Ovary (tissue), 3 donors: ENCODE data around the gene LAX1.

Experiments used
- CTCF ChIP-seq, 3 donors: fragments of 450-650 bp in 2 of 3; fragments of 200-600 bp in 1 of 3; IDR thresholded peaks; one replicate each; pipeline versions ENCODE4 v1.5.1 to v1.8.0; 2016 to 2022; ENCODE audit warnings: antibody characterized with exemption in 3 of 3, mild to moderate bottlenecking in 1 of 3
- POLR2A ChIP-seq: fragments of 450-650 bp; IDR thresholded peaks from one replicate; pipeline ENCODE4 v1.6.1; 2017; ENCODE audit warnings: antibody characterized with exemption, mild to moderate bottlenecking, moderate library complexity
- donor health status: DM: no; HTN: no; CAD: no.

- TF ChIP-seq POLR2A (no peak), CTCF (IDR thresholded peaks at IDR 0.05) (no peak)
Observed at GRCh38 chr1:203717120-203717519, 47.9 kb upstream of the LAX1 start.
